H4 (cell line): Measurements from ENCODE around the gene SLC23A1. TPM values are rescaled to one million over a fixed set of nuclear protein-coding genes. Genes with fewer than 3 reads are reported as not detected.
"Not testable (repeated sequence)": the region's sequence is repeated elsewhere in the genome, so short reads cannot be mapped to it uniquely, and the experiment has no call there.

Source experiments
- DNase-seq: peaks from one replicate; pipeline ENCODE4 v3.0.0-alpha.2; 2015; ENCODE audit warnings: low spot score
- total RNA-seq: library from RNA; depleted of rRNA; stranded (reverse); fragments of >200 nt; shearing (Covaris generic); gene quantifications from 2 replicates; pipeline ENCODE4 v1.2.3, GENCODE V29; 2014; rRNA removed

The SLC23A1 gene
- total RNA-seq = not detected in 2 replicates

GRCh38 chr5:139383275-139383992 is at the start of gene SLC23A1:
Gene SLC23A1 (minus strand): TSS chr5:139383297. CDS start chr5:139383253, 44 bp downstream.
- no peak for DNase-seq

GRCh38 chr5:139431706-139432105 is 48.6 kb upstream of the SLC23A1 start:
- no peak for DNase-seq

GRCh38 chr5:139430015-139430414 is 46.9 kb upstream of the SLC23A1 start:
- DNase-seq = no peak

- DNase-seq = no peak
Observed at GRCh38 chr5:139426203-139426885, 43.2 kb upstream of the SLC23A1 start.

- no peak for DNase-seq
Observed at GRCh38 chr5:139425497-139425896, 42.4 kb upstream of the SLC23A1 start.

- peak; percentile 64 for DNase-seq
Observed at GRCh38 chr5:139422307-139422893, 39.3 kb upstream of the SLC23A1 start.

DNA sequence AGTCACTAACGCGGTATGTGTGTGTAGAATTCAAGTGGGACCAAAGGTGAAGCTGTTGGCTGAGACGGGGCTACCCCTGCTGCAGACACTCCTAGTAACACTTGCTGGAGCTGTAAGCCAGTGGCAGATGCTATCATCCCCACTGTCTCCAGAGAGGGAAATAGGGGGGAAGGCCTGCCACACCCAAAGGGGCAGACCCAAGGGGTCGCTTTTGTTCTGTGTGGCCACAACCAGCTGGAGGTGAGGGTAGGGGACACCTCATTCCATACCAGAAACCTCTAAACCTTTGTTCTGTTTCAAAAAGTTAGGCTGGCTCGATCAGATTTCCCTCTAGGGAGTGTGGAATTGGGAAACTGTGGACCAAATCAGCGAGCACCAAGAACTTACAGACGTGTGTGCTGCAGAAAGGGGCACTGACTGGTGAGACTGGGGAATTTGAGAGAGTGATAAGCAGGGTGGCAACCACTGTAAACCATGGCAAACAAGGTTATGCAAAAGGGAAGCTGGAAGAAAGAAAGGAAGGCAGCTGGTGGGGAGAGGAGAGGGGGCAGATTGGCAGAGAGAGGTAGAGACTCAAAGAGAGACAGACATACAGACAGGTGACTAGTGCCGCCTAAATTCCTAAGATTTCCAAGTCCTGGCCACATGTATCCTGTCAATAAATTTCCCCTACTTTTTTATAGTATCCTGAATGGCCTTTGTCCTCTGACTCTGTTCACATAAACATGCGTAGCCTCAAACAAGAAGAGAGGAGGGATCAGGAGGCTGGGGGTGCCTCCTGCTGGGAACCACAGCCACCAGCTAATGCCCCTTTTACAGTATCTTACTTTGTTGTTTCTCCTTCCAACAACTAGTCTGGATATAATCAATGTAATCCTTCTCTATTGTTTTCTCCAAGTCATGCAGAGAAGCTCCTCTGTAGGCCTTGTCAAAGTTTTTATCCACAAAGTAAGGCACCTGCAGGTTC is 36.4 kb upstream of the SLC23A1 start:
- no peak for DNase-seq

DNA sequence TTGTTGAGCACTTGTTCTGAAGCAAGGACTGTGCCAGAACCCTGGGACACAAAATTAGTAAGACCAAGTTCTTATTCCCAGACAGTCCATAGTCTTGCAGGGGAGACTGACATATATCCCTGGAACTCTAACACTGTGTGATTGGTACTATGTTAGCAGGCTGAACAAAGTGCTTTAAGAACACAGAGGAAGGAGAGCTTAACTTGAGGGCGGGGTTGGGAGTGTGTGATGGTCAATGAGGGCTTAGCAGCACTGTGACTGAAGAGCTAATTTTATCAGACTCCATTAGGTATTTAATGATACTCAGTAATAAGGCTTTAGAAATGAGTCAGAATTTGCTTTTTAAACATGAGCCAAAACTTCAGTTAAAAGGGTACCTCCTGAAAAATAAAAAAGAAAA is 35.7 kb upstream of the SLC23A1 start:
- no peak for DNase-seq

DNA sequence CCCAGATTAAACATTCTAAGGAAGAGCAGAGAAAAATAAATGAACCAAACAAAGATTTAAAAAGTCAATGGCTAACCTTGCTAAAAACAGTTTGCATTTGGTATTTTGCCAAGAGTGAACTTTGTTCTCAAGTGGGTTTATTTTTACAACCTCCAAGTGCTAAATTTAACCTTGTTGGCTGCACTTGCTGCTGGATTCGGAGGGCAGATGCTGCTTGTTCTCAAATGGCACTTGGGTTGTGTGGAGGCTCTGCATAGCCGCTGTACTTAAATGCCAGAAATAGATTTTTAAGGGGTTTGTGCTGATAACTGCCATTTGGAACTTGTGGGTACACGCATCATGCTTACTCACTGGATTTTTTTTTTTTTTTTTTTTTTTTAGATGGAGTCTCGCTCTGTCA is 34.1 kb upstream of the SLC23A1 start:
- no peak for DNase-seq

- peak; percentile 53 for DNase-seq
Observed at GRCh38 chr5:139416651-139417050, 33.6 kb upstream of the SLC23A1 start.

GRCh38 chr5:139415869-139416268 is 32.8 kb upstream of the SLC23A1 start:
- DNase-seq = no peak

DNA sequence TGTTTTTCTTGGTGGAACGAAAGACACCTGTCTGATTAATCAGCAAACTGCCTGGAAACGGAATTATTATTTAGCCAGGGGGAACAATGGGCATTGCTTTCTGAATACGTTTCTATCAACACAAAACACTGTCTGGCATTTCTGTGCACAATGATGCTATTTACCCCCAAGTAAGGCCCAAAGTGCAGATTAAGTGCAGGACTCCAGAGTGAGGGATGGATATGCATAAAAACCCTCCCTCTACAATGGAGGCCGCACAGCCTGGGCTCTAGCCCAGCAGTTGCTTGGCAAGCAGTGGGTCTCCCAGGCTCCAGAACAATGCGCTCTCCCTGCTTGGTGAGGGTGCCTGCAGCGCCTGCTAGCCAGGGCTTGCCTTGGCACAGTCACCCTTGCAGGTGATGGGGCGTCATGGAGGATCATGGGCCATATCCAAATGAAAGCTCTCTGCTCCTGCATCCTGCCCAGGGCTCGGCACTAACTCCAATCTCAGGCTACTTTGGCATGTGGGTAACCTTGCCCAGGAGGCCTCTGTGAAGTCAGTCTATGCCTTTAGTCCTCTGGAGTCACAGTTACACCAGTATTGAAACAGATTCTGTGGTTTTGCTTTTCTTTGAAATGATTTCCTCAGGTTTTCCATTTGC is 32.2 kb upstream of the SLC23A1 start:
- DNase-seq = no peak

DNA sequence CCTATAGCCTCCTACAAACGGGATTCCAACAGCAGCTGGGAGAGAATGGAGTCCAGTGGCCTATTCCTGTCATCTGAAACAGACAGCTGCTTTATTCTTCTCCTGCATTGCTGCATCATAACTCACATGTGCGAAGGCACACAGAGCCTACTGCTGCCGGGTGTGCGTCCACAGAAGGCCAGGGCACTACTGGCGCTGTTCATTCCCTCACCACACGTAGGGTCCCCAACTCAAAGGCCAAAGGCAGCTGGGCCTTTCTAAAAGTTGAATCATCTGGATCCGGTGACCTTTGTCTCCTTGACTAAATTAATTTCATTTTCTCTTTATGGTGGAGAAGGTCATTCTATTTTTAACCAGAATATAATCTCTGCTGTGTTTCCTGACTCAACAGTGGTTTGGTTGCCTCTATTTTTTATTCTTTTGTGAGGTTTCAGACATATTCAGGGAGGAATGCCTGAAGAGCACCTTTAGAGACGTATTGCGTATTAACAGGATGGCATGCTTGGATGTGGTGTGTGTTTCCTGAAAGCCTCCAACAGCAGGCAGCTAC is 31.6 kb upstream of the SLC23A1 start:
- DNase-seq = no peak

- no peak for DNase-seq
Observed at GRCh38 chr5:139413963-139414362, 30.9 kb upstream of the SLC23A1 start.

GRCh38 chr5:139413153-139413552 is 30.1 kb upstream of the SLC23A1 start:
- no peak for DNase-seq

DNA sequence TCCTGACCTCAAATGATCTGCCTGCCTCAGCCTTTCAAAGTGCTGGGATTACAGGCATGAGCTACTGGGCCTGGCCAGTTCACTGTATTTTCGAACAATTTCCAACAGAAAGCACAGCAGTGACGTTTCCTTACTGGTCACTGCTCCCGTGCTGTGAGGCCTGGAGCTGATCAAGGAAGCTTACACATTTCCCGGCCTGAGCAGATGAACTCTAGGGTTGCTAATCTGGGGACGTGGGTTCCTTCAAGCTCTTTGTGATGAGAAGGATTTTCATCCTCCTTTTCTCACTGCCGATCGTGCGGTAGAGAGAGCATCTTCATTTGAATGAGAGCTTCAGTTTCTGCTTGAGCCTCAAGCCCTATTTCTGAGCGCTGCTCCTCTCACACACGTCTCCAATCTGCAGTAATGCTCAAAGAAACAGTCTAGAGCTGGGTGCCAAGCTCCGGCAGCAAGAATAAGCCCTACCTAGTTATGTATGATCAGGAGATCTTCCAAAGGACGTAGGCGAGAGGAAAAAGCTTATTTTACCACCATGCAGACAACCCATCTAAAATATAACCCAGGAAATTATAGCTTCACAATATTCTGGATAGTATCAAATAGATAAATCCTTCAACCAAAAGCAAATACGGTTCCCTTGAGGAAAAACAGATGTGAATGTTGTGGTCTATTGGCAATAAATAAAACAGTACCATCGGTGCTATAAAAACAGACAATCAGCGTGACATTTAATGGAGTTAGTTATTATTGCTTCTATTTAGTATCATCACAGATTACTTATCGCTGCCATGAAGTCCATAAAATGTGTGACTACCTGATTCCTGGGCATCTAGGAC is 28.1 kb upstream of the SLC23A1 start:
- DNase-seq = no peak

GRCh38 chr5:139410121-139410992 is 27.3 kb upstream of the SLC23A1 start:
- no peak for DNase-seq

GRCh38 chr5:139409116-139409515 is 26.0 kb upstream of the SLC23A1 start:
- DNase-seq = not testable (repeated sequence)

GRCh38 chr5:139408191-139408590 is 25.1 kb upstream of the SLC23A1 start:
- no peak for DNase-seq
